HT1080 (cell line): Measurements from ENCODE around the gene LAMB2. TPM values are rescaled to one million over a fixed set of nuclear protein-coding genes. Genes with fewer than 3 reads are reported as not detected.
A peak's percentile ranks its signal among the peaks of the same experiment; 100 is the strongest.

Source experiments
- DNase-seq: peaks from one replicate; pipeline ENCODE4 v3.0.0-alpha.2; 2015; ENCODE audit warnings: low read depth
- total RNA-seq: library from RNA; depleted of rRNA; stranded (reverse); fragments of >200 nt; shearing (Covaris generic); gene quantifications from 2 replicates; pipeline ENCODE4 v1.2.3, GENCODE V29; 2014

The LAMB2 gene
- total RNA-seq, 1 experiment from 2014 or later, result 96.4 TPM

DNA sequence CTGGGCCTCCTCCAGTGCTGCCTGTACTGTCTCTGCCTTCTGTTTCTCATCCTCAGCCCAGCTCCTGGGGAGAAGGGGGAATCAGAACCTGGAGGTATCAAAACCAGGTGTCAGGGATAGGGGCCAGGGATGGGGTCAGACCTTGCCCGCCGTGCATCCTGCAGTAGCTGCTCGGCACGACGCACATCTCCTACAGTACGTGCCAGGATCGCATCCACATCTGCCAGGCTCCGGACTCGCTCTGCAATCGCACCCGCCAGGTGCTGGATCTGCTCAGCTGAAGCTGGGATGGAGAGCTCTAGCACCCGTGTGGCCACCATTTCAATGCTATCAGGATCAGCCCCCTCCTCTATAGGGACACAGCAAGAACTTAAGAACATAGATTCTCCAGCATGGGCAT is 10.8 kb downstream of the LAMB2 start:
- DNase-seq, result no peak

DNA sequence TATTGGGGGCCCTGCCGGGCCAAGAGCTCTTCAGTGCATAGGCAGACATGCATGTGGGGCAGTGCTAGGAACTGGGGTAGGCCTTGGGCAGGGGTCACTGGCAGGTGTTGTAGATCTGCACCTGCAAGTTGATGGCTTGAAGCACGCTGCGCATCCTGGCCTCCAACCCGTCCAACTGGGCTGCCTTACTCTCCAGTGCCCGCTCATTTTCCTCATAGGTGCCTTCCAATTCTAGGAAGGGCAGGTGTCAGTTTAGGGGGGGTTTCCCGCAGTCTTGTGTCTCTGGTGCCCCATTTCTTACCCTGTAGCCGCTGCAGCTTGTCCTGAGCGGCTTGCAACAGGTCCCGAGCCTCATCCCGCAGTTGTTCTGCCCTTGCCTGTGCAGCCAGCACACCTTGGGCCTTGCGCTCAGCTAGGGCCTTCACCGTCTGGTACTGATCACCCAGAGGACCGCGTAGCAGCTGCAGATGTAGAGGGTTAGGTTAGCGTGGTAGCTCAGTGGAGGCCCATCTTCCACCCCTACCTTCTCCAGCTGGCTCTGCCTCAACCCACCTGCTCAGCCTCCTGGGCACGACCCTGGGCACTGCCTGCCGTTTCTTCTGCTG is 11.6 kb downstream of the LAMB2 start:
- no peak for DNase-seq

DNA sequence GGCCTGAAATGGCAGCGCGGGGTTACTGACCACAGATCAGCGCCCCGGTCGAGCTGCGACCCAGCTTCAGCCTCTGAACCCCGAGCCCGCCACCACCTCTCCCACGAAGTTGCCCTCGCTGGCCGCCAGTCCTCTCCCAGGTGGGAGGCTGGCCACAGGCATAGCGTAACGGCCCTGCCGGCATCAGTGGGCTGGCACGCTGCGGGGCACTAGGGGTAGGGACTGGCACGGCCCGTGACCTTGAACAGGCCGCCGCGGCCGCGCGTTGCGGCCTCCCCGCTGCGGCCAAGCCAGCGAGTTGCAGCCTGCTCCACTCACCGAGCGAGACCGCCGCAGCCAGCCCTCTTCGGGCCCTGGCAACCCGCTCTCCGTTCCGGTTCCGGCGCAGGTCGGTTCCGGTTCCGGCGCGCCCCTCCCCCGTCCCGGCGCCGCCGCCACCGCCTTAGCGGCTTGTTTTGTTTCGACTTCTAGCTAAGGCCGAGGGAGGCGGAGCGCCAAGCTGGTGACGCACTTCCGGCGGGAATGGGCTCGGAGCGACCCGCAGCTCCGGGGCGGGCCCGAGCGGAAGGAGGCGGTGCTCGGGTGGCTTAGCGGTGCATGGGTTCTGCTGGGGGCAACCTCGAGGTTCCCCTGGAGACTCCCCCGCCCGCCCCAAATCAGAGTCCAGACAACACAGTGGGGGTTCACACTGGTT is 12.3 kb downstream of the LAMB2 start, which contains the start of gene USP19:
Gene USP19, minus strand, starts transcription at position 386 of the 694 bp plus-strand sequence. CDS start 1,678 bp downstream, outside the sequence.
- peak; percentile 93 for DNase-seq

DNA sequence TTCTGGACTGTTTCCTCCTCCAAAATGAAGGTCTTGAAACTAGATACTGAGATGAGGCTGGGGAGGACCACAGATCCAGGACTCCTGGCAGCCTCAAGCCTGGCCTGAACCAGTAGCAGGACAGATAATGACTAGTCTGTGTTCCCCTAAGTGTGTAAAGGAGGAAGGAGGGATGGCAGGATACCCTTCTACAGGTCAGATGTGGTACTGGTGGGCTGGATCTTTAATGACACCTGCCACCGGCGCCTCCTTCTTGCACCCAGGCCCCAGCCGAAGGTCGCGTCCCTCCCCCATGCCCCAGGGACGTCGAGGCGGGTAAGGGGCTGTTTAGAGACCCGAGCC is 12.8 kb downstream of the LAMB2 start:
- no peak for DNase-seq

DNA sequence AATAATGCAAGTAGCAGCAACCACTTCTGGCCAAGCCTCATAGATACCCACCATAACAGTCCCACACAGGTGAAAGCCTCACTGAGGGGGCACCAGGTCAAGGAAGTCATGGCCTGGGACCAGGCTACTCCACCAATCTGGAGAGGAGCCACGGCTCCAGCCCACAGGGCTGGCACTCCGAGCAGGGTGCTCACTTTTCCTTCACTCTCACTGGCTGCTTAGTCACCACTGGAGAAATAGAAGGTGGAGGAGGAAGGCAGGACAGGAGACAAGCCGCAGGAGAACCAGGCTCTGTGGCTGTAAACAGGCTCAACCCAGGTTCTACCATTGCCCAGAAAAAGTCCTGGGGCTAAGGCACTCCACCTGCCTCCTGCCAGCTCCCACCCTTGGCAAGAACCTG is 13.4 kb downstream of the LAMB2 start:
- peak; percentile 48 for DNase-seq

DNA sequence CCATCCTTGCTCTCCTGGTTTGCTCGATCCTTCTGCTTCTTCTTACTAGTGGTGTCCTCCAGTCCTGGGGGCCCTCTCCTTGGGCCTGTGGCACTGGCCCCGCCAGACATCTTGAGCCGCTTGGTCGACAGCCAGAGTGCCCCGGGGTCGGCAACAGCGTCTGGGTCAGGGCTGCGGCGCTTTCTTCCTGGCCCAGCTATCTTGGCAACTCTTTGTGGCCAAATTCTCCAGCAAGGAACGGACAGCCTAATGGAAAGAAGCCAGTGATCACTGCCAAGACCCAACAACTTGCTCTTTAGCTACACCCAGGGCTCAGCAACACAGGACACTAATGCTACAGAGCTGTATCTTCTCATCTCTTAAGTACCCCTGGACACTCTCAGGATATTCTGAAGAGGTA is 13.8 kb downstream of the LAMB2 start:
- no peak for DNase-seq

DNA sequence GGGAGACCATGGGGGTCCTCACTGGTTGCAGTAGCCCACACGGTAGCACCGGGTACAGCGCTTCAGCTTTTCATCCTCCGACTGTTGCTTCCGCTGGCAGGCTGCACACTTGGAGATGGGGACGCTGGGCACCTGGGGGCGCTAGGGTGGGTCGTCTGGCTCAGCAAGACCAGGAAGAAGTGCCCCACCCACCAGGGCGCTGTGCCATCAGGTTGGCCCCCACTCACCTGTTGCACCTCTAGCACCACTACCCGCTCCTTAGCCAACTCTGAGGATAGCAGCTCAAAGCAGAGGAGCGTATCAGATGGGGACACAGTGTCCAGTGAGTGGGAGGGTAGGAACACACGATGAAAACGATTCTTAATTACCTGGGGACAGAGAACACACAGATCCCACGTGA is 20.6 kb downstream of the LAMB2 start:
- no peak for DNase-seq

DNA sequence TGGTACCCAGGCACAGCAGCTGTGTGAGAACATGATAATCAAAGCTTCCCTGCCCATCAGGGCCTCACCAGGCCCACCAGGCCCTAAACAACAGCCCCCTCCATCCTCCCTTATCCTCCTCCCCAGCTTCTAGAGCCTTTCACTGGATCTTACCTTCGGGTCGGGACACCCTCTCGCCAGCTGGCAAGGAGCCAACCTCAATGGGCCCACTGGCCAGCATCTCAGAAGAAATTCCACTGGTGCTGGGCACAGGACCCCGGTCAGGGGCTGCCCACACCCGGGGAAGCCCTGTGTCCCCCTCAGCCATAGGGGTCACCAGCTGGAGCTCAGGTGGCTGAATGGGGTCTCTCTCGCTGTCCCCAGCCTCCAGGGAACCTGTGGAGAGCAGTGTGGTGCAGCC is 21.5 kb downstream of the LAMB2 start:
- DNase-seq, result no peak

DNA sequence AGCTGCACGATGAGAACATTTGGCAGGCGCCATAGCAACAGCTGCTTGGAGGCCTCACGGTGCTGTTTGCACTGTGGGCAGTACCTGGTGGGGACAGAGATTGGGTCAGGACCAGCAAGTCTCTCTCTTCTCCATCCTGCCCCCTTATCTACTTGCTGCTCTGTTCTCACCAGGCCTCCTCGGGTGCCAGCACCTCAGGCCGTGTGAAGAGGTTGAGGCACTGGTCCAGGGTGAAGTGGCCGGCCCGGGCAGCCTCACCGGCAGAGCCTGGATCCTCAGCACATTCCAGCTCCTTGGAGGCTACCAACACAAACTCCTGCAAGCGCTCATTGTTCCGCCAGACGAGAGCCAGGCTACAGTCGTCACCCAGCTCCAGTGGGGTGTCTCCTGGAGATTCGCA is 22.1 kb downstream of the LAMB2 start:
- no peak for DNase-seq

DNA sequence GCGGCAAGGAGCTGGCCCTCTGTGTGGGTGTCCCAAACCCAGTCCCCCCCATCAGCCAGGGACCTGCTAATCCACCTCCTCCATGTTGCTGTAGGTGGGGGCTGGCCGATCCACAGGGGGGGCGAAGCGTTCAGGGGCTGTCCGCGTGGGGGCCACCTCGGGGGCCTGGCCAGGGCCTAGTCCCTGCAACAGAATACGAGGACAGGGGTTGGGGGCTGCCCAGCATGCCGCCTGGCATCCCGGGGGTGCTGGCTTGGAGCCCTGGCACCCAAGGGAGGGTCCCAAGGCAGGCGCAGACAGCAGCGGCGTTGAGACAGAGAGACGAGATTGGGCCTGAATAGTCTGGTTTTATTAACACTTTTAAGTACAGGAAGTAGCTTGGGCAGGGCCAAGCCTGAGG is 24.5 kb downstream of the LAMB2 start:
- no peak for DNase-seq

DNA sequence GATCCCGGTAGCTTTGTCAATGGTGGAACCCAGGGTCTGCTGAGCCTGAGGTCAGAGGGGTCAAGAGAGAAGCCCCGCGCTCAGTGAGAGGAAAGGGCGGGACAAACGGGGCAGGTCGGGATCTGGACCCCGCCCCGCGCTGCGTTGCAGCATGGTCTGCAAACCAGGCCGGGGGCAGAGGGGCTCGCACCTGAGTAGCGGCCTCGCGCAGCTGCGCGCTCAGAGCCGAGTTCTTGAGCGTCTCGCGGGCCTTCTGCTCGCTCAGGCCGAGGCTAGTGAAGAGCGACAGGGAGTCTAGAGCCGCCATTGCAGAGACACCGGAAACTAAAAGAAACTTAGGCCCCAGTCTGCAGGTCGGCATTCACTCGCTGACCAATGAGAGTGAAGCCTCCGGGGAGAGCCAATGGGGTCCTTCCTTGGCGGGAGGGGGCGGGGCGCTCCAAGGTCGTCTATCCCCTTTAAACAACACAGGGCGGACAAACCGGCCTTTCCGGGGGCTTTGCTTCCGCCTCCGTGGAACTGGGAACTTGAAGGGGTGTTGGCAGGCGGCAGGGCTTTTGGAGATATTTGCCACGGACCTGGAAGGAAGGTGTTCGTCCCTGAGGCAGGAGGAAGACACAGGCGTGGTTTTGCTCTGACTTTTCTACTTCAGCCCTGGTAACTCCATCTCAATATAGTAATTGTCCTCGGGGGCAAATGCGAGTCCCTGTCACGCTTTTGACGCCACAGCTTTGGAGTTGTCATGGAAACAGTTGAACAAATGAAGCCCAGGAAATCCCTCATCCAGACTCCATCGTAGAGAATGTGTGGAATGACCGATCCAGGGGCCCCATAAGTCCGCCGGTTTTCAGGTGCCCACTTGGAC is 28.2 kb downstream of the LAMB2 start, which contains the start of gene QARS1:
Gene QARS1, minus strand, starts transcription at position 331 of the 865 bp plus-strand sequence. Its CDS starts 24 bp downstream, at position 307.
- DNase-seq, result peak; percentile 92

DNA sequence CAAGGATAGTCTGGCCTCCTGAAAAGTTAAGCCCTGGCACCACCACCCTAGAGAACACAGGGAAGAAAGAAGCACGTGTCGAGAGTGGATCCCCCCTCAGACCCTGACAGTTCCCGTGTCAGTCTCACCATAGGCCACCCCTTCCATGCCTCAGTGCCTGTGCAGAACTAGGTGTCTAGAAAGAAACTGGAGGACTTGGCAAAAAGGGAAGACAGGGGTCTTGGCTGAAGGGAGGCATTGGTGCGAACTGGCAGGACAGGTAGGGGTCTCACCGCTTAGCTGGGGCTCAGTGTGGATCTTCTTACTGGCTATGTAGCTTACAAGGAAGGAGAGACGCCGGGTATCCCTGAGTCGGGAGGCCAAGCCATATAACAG is 28.8 kb downstream of the LAMB2 start:
- no peak for DNase-seq

DNA sequence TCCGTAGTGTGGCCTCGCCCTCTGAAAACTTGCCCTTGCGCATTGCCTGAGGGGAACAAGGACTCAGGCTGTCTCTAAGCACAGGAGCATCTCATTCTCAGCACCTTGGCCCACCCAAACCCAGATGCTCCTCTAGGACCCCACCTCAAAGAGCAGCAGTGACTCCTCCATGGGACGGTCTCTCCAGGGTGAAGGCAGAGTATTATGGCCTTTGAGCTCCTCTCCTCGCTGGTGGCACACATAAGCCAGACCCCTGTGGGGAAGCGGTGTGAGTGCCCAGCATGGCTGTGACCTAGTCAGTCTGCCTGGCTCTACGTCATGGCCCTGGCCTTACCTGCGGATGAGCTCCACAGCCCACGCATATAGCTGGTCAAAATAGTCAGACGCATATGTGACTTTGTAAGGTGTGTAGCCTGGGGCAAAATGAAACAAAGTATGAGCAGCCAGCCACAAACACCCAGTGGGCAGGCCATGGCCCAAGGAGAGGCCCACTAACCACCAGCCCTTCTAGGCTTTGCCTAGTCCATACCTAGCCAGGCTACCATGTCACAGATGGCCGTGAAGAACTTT is 32.7 kb downstream of the LAMB2 start:
- no peak for DNase-seq

DNA sequence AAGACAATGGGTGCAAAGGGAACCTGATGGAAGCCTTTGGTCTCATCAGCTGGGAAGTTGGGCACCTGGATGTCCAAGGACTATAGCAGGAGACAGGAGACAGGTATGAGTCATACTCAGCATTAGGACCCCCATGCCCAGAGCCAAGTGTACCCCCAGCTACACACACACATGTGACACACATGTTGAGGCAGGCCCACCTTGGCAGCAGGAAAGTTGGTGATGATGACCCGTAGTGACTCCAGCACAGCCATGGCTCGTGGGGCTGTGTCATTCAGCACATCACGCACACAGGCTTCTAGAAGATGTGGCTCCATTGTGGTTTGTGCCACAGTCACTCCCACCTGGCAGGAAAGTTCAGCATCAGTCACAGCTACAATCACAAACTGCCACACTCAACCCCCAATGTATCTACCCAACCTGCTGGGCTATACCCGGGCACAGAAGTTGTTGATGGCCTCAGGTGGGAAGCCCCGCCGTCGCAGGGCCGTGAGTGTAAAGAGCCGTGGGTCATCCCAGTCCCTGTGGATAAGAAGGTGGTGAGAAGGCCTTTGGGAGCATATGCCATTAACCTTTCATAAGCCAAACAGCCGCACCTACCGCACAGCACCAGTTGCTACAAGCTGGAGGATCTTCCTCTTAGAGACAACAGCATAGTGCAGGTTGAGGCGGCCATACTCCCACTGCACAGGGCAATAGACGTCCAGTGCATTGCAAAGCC is 33.8 kb downstream of the LAMB2 start:
- DNase-seq, result no peak

DNA sequence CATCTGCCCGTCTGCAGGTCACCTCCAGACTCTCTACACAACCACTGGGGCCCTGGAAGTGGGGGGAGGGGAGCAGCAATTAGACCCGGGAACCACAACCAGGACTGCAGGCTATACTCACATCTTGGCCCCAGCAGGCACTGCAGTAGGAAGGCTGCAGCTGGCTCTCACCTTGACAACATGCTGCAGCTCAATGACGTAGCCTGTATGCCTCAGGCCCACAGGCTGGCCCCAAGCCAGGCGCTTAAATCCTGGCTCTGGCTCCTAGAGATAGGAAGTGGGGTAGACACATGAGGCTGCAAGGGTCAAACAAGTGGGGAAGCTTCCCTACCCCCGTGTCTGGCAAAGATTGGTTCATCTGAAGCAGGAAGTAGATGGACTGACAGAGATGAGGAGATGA is 34.4 kb downstream of the LAMB2 start:
- peak; percentile 37 for DNase-seq

DNA sequence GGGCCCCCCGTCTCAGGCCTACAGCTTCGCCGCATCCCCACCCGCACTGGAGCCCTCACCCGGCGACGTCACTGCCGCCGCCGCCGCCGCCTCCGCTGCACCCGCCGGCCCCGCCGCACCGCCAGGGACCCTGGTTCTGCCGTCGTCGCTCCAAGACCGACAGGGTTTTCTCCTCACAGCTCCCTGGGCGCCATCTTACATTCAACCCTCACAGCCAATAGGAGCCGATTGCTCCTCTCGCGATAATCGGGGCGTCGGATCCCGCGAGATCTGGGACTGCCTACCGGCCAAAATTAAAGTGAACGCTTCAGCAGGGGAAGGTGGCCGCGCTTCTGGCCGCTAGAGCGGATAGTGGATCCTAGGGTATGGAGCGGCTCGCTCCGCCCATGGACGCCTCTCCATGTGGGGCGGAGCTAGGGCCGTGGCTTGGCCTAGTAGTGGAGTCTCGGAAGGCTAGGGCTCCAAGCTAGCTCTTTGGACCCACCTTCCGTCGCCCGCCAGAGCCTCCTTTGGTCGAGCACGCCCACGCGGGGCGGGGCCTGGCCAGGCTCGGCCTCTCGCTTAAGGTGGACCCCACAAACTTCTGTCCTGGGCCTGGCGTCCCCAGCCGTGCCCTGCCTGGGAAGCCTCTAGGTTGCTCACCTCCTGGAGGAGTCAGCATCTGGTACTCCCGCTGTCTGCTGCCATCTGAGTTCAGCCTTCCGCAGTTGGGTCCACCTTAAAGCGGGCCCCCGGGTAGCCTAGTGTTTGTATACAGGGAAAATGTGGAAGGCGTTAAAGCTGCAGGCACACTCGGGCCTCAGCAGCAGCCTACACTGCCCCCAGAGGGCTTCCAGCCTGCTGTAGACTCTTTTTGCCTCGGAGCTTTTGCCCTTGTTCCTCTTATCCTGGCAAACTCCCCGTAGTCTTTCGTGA is 38.7 kb downstream of the LAMB2 start, which contains the start of gene QRICH1:
Gene QRICH1, minus strand, starts transcription at position 219 of the 915 bp plus-strand sequence. CDS start 17,054 bp downstream, outside the sequence.
- DNase-seq, result peak; percentile 99

DNA sequence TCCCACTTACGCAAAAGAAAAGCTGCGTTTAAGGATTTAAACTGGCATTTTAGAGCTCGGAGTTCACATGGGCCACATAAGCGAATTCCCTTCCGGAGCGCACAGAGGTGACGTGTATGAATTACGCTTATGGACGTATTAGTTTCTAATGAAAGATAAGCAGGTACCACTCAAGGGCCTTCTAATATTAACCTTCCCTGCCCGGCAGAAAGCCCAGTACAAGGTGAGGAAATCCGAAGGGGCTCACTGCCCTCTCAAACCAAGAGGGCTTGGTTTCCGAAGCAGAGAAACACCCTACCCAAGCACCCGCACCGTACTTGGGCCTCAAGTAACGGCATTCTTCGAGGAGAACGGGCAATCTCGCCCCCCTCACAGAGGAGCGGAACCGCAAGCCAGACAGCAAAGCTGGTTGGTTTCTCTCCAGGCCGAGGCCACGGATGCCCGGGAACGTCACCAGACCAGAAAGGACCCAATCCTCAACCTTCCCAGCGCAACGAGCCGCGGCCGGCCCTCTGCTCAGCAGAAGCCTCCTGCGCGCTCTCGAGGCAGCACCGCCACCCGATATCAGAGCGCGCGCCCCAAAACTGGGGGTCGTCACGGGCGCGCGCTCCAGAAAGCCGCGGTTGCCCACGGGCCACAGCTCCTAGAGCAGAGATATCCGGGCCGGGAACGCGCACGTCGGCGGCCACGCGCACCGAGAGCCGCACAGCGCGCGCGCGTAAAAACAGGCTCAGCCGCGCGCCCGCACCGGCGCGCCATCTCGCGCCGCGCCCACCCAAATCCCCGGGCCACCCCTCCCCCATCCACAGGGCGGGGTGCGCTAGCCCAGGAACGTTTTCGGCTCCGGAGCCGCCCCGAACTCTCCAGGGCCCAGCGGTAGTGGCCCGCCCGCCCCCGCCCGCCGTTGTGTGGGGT is 39.7 kb downstream of the LAMB2 start:
- peak; percentile 84 for DNase-seq

DNA sequence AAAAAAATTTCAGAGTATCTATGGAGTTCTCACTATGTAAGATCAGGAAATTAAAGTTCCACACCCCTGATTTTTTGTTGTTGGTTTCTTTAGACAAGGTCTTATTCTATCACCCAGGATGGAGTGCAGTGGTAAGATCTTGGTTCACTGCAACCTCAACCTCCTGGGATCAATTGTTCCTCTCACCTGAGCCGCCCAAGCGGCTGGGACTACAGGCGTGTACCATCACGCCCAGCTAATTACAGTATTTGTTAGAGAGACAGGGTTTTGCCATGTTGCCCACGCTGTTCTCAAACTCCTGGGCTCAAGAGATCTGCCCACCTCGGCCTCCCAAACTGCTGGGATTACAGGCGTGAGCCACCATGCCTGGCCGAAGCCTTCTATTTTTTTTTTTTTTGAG is 51.4 kb downstream of the LAMB2 start:
- no peak for DNase-seq

DNA sequence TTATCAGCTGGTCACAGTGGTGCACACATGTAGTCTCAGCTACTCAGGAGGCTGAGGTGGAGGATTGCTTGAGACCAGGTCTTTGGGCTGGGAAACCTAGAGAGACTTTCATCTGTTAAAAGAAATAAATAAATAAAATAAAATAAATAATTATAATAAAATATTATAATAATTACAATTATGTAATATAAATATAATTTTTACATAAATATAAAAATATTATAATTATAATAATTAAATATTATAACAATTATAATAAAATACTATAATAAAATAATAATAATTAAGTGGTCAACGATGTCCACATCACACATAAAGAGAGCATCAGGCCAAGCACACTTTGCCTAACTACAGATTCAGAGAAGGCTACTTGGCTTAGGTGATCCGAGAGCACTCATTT is 53.6 kb downstream of the LAMB2 start:
- DNase-seq, result no peak
